ENCODE data around the gene FOXJ2.

DNA sequence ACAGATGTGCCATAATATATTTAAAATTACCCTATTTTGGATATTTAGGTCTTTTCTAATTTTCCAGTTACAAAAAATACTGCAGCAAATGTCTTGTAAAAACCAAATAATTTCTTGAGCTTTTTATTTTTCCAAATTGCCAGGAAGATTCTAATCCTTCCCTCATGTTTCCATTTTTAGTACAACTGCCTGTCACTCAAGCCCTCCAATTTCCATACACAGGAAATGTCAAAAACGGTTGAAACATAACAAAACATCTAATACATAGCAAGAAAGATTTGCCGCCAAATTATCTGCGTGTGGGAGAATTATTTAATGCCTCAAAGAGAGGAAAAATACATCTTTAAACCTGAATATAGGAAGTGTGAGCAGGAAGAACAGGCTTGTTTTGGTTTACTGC lies 2.3 kb upstream of the FOXJ2 start:
- no peak for TF ChIP-seq POLR2AphosphoS5 (IDR thresholded peaks at IDR 0.05; ENCODE audit: low read depth, low read length)
- no peak for TF ChIP-seq TAF1 (IDR thresholded peaks at IDR 0.05; ENCODE audit: low read depth, low read length)
- TF ChIP-seq POLR2A (IDR thresholded peaks at IDR 0.05; ENCODE audit: low read depth, low read length) = no peak
